HepG2 (cell line): Measurements from ENCODE around the gene NID2.

Source experiments
- ATF7 ChIP-seq, 2 experiments: fragments of 450-650 bp in 1 of 2; sonication (generic) in 1 of 2; formaldehyde crosslinking in 1 of 2; IDR thresholded peaks; 2 replicates each; pipeline versions ENCODE4 v1.4.0 to v1.6.1; 2016 to 2020; ENCODE audit warnings: antibody characterized with exemption in 1 of 2, mild to moderate bottlenecking in 1 of 2, missing genetic modification reagents in 1 of 2
- CREB3 ChIP-seq: sonication (generic); formaldehyde crosslinking; IDR thresholded peaks from 2 replicates; pipeline ENCODE4 v1.5.0; 2020; ENCODE audit warnings: missing genetic modification reagents
- EED ChIP-seq: sonication (generic); formaldehyde crosslinking; IDR thresholded peaks from 2 replicates; pipeline ENCODE4 v1.5.0; 2020; ENCODE audit warnings: mild to moderate bottlenecking, missing genetic modification reagents
- MAFF ChIP-seq: IDR thresholded peaks from 2 replicates; pipeline ENCODE4 v1.6.1; 2011; ENCODE audit warnings: low read depth, low read length, improper control_type of control experiment
- PRDM10 ChIP-seq: sonication (generic); formaldehyde crosslinking; IDR thresholded peaks from 2 replicates; pipeline ENCODE4 v1.4.0; 2020; ENCODE audit warnings: low read depth, missing genetic modification reagents
- ZBTB4 ChIP-seq: sonication (generic); formaldehyde crosslinking; IDR thresholded peaks from 2 replicates; pipeline ENCODE4 v1.4.0; 2020; ENCODE audit warnings: missing genetic modification reagents, mild to moderate bottlenecking, borderline replicate concordance
- ZNF407 ChIP-seq: sonication (generic); formaldehyde crosslinking; IDR thresholded peaks from one replicate; pipeline ENCODE4 v1.5.1; 2020; ENCODE audit warnings: mild to moderate bottlenecking, missing genetic modification reagents; ENCODE audit errors: not compliant biosample characterization

- TF ChIP-seq MAFF (no peak), ATF7 (IDR thresholded peaks at IDR 0.05) (no peak), ATF7 (CRISPR knock-in tag; IDR thresholded peaks at IDR 0.05) (no peak), PRDM10 (CRISPR knock-in tag) (no peak), EED (CRISPR knock-in tag) (no peak), ZNF407 (CRISPR knock-in tag) (no peak), ZBTB4 (CRISPR knock-in tag) (no peak), CREB3 (no peak)
Observed at GRCh38 chr14:51978681-51979085, 90.2 kb downstream of the NID2 start.
